Measurements from ENCODE around the gene KLHDC9.
"Not testable (repeated sequence)": the region's sequence is repeated elsewhere in the genome, so short reads cannot be mapped to it uniquely, and the experiment has no call there.

The KLHDC9 gene, protein sequence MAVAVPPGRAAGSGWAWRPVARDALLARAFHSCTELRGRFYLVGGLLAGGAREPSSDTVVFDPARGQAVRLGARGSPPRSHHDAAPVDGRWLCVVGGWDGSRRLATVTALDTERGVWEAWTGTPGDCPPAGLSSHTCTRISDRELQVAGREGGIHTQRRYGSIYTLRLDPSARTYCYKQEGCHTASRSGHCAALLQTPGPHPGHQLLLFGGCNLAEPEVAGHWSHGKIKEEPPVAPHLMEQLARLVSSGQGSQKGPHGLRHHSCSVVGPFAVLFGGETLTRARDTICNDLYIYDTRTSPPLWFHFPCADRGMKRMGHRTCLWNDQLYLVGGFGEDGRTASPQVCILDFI

DNA sequence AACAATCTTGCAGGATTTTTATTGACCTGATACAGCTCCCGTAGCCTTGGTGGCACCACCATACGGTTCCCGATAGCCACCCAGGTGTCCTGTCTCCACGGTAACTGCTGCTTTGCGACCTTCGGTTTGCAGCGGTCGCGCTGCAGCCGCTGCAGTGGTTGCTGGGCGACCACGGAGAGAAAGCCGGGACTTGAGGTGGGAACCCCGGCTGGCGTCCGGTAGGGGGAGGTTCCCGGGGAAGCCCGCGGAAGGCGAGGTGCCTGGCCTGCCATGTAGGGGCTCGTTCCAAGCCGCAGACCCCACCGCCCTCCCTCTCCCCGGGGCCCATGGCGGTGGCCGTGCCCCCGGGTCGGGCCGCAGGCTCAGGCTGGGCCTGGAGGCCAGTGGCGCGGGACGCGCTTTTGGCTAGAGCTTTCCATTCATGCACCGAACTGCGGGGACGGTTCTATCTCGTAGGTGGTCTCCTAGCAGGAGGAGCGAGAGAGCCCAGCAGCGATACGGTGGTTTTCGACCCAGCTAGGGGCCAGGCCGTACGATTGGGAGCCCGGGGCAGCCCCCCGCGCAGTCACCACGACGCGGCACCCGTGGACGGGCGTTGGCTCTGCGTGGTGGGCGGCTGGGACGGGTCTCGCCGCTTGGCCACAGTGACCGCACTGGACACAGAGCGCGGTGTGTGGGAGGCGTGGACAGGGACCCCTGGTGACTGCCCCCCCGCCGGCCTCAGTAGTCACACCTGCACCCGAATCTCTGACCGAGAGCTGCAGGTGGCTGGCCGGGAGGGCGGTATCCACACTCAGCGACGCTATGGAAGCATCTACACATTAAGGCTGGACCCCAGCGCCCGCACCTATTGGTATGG lies at the start of gene KLHDC9:
Gene KLHDC9 (plus strand): TSS at position 152 of the 859 bp plus-strand sequence. CDS start 175 bp downstream, at position 327.
- peak in 2 of 4 experiments; percentile 39 to 58 for DNase-seq (ENCODE audit: low read depth in 4 of 4, low spot score in 1 of 4)

DNA sequence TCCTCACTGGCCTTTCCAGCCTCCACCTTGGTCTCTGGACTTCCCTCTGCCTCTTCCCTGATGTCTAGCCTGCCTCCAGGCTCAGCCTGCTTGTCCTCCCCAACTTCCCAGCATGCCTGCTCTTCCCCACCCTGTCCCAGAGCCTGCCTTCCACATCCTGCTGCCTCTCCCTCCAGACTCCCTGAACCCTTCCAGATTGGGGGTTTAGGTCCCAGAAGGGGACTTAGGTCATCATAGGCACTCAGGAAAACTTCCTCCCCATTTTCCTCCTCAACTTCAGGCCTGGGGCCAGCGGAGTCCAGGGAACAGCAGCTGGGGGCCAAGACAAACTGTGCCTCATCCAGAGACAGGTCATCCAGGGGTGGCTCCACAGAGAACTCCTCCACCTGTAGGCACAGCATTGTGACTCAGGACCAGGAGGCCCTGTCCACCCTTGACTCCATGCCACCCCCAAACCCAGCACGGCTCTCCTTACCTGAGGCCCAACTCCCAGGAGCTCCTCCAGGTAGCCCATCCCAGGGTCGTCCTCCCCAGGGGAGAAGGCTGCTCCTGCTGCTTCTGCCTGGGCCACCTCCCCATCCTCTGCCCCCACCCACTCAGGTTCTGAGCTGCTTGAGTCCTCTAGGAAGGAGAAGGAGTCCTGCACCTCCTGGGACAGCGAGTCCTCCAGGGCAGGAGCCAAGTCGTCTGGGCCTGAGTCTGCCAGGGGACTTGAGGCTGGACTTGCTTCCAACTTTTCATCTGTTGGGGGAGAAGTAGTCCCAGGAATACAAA lies 49.0 kb upstream of the KLHDC9 start:
- DNase-seq (ENCODE audit: low read depth in 4 of 4, low spot score in 1 of 4) = no peak

- DNase-seq (ENCODE audit: low read depth in 4 of 4, low spot score in 1 of 4) = no peak
Measured at GRCh38 chr1:161051219-161051618, 46.9 kb upstream of the KLHDC9 start.

- DNase-seq (ENCODE audit: low read depth in 4 of 4, low spot score in 1 of 4) = no peak
Measured at GRCh38 chr1:161052899-161053298, 45.3 kb upstream of the KLHDC9 start.

DNA sequence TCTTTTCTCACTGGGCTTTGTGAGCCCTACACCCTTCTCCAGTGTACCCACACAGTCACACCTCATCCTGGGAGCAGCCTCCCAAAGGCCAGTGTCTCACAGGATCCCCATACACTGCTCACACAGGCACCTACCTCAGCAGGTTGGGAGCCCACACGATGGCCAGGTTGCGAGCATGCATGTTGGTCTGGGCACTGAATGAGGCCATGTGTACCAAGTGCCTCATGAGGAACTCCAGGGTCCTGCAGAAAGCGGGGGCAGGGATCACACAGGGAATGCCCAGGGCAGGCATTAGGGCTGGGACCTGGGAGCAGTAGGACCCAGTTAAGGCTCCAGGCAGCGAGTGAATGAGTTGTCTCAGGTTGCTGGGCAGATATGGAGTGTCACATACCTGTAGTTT lies 43.9 kb upstream of the KLHDC9 start:
- DNase-seq (ENCODE audit: low read depth in 4 of 4, low spot score in 1 of 4) = no peak

DNA sequence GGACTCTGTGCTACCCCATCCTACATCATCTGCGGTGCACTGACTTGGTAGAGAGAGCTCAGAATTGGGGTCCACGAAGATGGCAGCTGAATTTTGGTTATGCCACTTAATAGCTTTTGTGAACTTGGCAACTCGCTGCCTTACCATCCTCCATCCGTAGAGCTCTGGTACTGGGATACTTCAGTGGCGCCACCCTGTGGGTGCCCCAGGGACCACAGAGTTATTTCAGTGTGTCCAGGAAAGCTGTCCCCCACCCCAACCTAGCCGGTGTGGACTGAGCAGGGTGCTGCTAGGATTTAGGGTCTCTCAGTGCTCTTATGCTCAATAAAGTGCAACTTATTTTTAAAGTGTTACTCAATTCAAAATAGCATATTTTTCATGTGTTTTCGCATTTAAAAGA lies 43.4 kb upstream of the KLHDC9 start:
- DNase-seq (ENCODE audit: low read depth in 4 of 4, low spot score in 1 of 4) = no peak

DNA sequence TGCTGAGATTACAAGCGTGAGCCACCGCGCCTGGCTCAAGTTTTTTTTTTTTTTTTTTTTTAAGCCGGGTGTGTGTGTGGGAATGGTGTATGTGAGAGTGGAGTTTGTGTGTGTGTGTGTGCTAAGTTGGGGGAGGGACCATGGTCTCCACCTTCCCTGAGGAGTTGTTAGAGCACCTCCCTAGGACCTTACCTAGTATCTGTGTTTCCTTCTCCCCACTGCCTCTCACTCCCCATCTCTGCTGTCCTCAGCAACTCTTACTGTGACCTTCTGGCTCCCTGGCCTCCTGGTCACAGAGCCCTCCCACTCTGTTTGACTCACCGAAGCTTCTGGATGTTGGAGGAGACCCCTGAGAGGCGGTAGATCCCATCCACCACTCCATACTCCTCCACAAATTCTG lies 38.9 kb upstream of the KLHDC9 start:
- no peak for DNase-seq (ENCODE audit: low read depth in 4 of 4, low spot score in 1 of 4)

DNA sequence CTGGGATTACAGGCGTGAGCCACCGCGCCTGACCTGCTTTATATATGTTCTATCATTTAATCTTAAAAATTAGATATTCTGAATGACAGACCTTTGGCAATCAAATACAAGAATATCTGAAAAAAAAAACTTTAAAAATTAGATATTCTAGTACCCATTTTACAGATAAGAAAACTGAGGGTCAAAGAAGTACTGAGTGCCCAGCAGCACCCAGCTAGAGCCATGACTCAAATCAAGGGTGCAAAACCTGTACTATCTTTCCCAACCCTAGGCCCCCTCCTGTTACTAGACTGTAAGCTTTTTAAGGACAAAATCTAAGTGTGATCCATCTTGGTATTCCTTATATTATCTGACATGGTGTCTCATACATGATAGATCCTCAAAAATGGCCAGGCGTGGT lies 36.7 kb upstream of the KLHDC9 start:
- no peak for DNase-seq (ENCODE audit: low read depth in 4 of 4, low spot score in 1 of 4)

DNA sequence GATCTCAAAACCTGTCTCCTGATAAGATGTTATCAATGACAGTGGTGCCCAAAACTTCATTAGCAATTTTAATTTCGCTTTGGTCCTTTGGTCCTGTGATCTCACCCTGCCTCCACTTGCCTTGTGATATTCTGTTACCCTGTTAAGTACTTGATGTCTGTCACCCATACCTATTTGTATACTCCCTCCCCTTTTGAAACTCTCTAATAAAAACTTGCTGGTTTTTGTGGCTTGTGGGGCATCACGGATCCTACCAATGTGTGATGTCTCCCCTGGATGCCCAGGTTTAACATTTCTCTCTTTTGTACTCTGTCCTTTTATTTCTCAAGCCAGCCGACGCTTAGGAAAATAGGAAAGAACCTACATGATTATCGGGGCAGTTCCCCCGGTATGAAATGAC lies 34.2 kb upstream of the KLHDC9 start:
- not testable (repeated sequence) for DNase-seq (ENCODE audit: low read depth in 4 of 4, low spot score in 1 of 4)

DNA sequence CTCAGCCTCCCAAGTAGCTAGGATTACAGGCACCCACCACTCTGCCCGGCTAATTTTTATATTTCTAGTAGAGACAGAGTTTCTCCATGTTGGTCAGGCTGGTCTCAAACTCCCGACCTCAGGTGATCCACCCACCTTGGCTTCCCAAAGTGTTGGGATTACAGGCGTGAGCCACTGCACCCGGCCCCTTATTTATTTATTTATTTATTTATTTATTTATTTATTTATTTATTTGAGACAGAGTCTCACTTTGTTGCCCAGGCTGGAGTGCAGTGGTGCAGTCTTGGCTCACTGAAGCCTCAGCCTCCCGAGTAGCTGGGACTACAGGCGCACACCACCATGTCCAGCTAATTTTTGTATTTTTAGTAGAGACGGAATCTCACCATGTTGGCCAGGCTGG lies 32.5 kb upstream of the KLHDC9 start:
- not testable (repeated sequence) for DNase-seq (ENCODE audit: low read depth in 4 of 4, low spot score in 1 of 4)

DNA sequence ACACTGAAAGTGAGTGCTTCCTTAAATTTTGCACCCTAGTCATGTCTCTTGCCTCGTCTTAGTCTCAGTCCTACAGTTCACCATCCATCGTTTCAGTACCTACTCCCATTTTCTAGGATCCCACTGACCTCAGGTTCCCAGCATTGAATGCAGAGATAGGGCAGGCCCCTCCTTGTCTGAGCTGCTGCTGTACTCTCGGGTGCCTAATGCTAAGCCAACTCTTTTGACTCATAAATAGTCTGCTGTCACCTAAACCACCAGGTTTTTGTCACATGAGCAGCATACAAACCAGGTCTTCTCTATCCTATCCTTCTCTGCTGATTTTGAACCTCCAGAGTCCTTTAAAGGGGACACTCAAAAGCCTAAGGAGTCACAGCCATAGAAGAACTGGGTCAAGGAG lies 31.5 kb upstream of the KLHDC9 start:
- DNase-seq (ENCODE audit: low read depth in 4 of 4, low spot score in 1 of 4) = no peak

GRCh38 chr1:161068306-161069234 lies 29.6 kb upstream of the KLHDC9 start:
- DNase-seq (ENCODE audit: low read depth in 4 of 4, low spot score in 1 of 4) = peak in 3 of 4 experiments; percentile 47 to 78 (median 65)

DNA sequence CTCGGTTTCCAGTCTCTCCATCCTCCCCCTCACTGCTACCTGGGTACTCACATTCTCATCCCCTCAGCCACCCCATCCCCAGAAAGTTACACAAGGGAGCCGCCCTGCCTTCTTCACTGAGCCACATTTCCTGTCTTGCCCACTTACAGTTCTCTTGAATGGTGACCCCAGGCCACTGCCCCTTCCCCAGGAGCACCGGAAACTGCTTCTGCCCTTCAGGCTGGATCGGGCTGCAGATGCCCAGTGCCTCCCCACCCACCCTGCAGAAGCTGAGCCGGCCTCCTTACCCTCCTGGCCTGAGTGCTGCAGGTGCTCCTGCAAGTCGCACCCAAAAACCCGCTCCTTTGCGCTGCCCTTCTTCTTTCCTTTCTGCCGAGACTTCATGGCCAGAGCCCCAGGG lies 28.9 kb upstream of the KLHDC9 start:
- DNase-seq (ENCODE audit: low read depth in 4 of 4, low spot score in 1 of 4) = no peak

GRCh38 chr1:161069731-161070270 lies 28.4 kb upstream of the KLHDC9 start, which contains the start of gene ARHGAP30:
TSS of gene ARHGAP30 (minus strand) at chr1:161069891. CDS start at chr1:161069624, 267 bp downstream.
- DNase-seq (ENCODE audit: low read depth in 4 of 4, low spot score in 1 of 4) = peak in 2 of 4 experiments; percentile 64 to 79

GRCh38 chr1:161070761-161071160 lies 27.4 kb upstream of the KLHDC9 start:
- no peak for DNase-seq (ENCODE audit: low read depth in 4 of 4, low spot score in 1 of 4)

DNA sequence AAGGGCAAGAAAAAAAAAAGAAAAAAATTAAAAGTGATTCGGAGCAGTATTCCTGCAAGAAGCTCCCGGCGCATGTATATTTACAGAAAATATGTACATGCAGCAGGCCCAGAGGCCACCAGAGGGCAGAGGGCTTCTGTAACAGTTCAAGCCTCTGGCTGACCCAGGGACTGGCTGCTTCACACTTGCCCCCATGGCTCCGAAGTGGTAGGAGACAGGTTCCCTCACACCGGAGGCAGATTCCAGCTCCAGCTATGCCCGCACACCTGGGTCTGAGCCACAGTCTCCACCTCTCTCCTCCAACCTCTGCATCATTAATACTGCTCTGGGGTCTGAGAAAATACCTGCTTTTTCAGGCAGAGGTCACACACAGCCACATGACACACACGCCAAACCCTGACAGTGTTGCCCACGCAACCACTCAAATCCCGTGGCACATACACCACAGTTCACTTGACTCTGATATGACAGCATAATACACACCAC lies 26.2 kb upstream of the KLHDC9 start:
- peak in 1 of 4 experiments; percentile 24 for DNase-seq (ENCODE audit: low read depth in 4 of 4, low spot score in 1 of 4)

DNA sequence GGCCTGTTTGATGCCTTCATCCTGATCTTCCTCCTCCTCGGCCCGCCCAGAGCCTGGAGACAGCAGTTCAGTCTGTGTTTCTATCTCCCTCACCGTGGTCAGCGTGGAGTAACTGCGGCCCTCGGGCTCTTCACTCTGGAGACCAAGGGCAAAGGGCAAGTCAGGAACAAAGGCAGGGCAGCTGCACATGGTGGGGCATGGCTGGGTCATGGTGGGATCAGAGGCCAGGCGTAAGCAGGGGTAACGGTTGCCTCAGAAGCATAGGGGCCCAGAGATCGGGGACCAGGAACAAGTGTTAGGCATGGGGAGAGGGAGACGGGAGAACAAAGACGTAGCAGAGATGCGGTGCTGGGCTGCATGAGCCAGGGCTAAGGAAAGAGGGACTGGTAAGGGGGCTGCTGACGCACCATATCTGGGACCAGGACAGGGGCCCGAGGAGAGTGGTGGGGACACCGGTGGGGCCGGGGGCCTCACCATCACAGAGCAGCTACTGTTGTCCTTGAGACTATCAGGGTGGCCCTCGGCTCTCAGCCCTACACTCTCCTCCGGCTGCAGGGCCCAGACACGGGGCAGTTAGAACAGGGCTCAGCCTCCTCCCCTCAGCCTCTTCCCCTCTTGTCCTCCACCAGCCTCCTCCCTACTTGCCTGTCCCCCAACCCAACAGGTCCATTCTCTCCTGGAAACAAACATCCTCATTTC lies 25.3 kb upstream of the KLHDC9 start:
- no peak for DNase-seq (ENCODE audit: low read depth in 4 of 4, low spot score in 1 of 4)

DNA sequence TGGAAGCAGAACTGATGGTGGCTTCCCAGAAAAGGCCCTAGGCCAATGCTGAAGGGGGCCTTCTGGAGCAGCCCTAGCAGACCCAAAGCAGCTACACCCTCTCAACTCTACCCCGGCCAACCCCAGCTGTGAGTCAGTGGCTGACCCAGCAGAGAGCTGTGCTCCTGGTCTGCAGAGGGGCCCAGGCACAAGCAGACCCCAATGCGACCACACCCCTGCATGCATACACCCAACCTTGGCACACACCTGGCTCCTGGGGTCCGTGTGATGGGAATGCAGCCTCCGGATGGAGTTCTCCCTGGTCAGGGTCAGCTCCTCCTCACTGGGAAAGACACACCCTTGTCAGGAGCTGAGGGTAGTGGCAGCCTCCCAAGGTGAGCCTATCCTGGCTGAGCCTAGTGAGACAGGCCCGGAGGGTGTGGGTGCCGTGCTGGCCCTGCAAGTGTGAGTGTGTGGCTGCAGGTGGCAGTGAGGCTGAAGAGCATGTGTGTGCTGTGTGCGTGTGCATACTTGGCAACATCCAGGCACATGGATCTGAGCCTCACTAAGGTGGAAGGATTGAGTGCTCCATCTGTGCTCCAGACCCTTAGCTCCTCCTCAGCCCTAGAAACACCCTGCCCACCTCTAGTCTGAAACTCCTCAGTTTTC lies 24.6 kb upstream of the KLHDC9 start:
- DNase-seq (ENCODE audit: low read depth in 4 of 4, low spot score in 1 of 4) = no peak

Data from stimulated activated CD4-positive, alpha-beta T cell treated with anti-CD3 and anti-CD28 coated beads, Interleukin-1b, Interleukin-23, amount 100 ng/mL, for 24 hours (primary cell).